IPS DF 4.7 (cell line): ENCODE measurements around the gene FANCL.
"Not testable (repeated sequence)": the region's sequence is repeated elsewhere in the genome, so short reads cannot be mapped to it uniquely, and the experiment has no call there.

Experiments used
- DNase-seq: peaks from one replicate; pipeline ENCODE4 v3.0.0-alpha.2; 2013; ENCODE audit warnings: low spot score; ENCODE audit errors: extremely low read depth

FANCL gene

DNA sequence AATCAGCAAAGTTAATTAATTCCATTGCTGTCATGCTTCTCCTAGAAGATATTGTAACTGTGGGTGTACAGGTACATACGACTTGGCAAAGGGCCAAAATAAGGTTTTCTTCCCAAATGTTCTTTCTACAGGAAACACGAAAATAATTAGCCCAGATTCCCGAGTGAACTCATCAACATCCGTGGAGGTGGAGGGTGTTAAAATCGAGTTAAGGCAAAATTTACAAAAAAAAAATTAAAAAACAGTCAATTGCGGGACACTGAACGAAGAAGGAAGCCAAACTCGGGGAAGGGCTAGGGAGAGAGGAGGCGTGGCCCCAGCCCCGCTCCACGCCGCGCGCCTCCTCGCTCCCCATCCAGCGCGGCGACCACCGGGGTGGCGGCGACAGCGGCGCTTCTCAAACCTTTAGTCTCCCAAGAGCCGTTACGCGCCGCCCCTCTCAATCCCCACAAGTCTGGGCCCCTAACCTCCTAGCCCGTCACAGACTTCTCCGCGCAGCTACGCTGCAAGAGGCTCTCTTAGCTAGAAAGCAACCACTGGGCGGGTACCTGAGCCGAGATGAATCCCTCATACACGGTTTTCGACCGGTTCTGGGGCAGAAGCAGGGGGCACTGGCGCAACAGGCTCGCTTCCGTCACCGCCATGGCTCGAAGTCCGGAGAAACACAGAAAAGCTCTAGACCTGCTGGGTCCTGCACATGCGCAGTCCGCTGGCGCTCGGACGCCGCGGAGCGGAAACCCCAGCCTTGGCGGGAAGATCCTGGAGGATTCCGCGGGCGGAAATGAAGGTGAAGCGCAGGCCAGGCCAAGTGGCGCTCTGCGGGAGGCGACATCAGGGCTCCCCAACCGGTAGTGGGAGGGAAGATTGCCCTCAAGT lies at the start of gene FANCL:
Gene FANCL, minus strand, starts transcription at position 656 of the 876 bp plus-strand sequence. Its CDS starts 12 bp downstream, at position 644.
- peak; percentile 76 for DNase-seq

DNA sequence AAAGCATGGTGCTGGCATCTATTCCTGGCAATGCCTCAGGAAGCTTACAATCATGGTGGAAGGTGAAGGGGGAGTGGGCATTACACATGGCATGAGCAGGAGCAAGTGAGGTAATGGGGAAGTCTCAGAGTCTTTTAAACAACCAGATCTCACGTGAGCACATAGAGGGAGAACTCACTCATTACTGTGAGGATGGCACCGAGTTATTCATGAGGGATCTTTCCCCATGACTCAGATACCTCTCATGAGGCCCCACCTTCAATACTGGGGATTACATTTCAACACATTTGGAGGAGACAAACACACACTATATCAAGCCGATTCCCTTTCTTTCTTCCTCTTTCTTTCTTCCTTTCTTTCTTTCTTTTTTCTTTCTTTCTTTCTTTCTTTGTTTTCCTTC lies 47.9 kb upstream of the FANCL start:
- no peak for DNase-seq

DNA sequence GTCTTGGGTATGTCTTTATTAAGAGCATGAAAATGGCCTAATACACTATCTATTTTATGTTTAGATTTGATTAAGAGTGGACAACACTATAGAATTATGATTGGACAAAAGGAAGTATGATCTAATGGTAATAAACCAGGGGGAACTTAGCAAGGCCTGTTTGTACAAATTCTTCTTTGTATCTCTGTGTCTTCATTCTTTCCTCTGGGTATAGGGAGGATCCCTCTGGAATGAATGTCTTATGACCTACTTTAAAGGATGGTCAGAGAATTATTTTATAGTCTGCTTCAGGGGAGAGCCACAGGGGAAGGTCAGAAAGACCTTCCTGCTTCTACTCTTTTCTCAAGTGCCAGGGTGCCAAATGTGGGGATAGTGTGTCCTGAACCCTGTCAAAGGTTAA lies 42.8 kb upstream of the FANCL start:
- DNase-seq: no peak

DNA sequence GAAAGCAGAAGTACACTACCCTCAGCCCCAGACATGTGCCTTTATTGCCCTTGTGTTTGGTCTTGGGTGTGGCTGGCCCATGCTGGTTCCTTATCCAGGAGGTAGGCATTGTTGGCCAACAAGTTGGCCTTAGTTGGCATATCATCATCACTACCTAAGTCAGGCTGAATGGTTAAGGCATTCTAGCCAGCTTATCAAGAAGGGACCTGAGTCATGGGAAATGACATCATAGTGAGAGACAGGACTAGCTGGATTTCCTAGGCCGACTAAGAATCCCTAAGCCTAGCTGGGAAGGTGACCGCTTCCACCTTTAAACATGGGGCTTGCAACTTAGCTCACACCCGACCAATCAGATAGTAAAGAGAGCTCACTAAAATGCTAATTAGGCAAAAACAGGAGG lies 34.0 kb upstream of the FANCL start:
- DNase-seq: not testable (repeated sequence)

DNA sequence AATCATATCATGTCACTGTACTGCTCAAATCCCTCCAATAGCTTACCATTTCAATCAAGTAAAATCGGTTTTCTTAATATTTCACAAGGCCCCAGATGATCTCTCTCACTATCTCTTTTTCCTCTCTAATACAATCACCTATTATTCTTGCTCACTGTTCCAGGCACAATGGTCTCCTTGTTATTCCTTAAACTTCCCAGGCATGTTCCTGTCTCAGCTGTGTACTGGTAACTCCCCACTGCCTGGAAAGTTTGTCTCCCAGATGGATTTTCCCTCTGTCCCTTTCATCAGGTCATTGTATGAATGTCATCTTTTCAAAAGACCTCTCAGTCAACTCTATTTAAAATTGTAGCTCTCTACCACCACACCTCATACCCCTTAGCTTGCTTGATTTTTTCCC lies 30.7 kb upstream of the FANCL start:
- DNase-seq: no peak

DNA sequence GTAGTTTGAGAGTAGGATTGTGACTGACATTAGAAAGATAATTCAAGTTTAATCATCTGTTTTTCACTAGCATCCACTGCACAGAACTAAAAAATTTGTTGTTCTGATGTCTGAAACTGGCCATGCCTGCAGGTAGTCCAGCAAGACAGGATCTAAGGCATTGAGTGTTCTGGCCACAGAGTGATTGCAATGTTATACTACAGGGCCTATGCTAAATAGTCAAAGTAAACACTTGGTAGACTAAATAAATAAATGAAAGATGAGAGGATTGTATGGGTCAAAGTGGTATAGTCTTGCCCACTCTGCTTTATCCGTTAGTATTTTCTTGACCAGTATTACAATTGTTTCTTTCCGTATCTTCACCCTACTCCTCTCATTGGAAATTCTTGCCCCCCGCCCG lies 27.6 kb upstream of the FANCL start:
- no peak for DNase-seq

DNA sequence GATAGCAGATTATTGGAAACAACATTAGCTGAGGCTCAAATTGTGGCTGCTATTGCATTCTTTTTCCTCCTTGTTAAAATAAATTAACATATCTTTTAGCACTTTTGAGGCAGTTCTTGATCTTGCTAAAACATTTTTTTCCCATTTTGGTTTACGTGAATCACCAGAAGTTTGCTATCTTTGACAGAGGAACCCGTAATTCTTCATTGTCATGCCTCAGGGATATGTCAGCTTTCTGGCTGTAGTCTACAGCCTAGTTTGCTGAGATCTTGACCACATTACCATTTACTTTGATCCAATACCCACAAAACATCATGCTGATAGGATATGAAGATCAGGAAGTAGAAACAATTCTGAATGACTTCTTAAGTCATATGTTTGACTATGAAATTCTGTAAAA lies 25.1 kb upstream of the FANCL start:
- DNase-seq: no peak

DNA sequence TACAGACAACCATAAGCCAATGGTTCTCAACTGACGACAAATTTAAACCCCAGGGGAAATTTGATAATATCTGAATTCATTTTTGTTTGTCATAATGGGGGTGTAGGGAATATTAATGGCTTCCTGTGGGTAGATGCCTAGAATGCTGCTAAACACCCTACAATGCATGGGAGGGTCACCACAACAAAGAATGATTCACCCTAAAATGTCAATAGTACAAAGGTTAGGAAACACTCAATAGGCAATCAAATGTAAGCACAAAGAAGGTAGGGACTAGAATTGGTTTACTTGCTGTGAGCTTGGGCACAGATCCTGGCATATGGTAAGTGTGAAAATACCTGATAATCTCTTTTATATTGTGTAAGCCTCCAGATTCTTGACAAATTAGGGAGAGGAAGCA lies 20.1 kb upstream of the FANCL start:
- DNase-seq: no peak

DNA sequence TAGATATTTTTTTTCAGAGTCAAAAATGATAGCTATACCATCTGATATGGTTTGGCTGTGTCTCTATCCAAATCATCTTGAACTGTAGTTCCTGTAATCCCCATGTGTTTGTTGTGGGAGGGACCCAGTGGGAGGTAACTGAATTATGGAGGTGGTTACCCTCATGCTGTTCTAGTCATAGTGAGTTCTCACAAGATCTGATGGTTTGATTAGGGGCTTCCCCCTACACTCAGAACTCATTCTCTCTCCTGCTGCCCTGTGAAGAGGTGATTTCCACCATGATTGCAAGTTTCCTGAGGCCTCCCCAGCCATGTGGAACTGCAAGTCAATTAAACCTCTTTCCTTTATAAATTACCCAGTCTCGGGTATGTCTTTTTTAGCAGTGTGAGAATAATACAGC lies 17.3 kb upstream of the FANCL start:
- DNase-seq: not testable (repeated sequence)

DNA sequence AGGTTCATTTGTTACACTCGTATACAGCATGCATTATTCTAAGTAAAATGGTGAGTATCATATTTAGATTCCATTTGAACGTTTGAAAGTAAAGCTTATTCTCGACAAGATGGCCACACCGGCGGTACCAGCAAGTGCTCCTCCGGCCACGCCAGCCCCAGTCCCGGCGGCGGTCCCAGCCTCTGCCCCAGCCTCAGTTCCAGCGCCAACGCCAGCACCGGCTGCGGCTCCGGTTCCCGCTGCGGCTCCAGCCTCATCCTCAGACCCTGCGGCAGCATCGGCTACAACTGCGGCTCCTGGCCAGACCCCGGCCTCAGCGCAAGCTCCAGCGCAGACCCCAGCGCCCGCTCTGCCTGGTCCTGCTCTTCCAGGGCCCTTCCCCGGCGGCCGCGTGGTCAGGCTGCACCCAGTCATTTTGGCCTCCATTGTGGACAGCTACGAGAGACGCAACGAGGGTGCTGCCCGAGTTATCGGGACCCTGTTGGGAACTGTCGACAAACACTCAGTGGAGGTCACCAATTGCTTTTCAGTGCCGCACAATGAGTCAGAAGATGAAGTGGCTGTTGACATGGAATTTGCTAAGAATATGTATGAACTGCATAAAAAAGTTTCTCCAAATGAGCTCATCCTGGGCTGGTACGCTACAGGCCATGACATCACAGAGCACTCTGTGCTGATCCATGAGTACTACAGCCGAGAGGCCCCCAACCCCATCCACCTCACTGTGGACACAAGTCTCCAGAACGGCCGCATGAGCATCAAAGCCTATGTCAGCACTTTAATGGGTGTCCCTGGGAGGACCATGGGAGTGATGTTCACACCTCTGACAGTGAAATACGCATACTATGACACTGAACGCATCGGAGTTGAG lies 10.4 kb upstream of the FANCL start:
- not testable (repeated sequence) for DNase-seq

DNA sequence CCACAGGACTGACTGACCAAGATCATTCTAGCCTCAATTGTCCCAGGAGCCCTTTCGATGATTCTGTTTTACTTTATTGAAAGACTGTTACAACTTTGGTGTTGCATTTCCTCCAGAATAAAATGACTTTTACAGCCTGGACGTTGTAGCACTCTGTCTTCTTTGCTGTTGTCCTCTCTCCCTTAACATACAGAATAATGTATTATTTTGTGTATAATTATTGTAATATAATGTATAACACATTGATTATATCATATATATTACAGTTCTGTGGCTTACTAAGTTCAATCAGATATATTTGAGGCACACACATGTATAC lies 380 bp upstream of the FANCL start:
- DNase-seq: no peak

DNA sequence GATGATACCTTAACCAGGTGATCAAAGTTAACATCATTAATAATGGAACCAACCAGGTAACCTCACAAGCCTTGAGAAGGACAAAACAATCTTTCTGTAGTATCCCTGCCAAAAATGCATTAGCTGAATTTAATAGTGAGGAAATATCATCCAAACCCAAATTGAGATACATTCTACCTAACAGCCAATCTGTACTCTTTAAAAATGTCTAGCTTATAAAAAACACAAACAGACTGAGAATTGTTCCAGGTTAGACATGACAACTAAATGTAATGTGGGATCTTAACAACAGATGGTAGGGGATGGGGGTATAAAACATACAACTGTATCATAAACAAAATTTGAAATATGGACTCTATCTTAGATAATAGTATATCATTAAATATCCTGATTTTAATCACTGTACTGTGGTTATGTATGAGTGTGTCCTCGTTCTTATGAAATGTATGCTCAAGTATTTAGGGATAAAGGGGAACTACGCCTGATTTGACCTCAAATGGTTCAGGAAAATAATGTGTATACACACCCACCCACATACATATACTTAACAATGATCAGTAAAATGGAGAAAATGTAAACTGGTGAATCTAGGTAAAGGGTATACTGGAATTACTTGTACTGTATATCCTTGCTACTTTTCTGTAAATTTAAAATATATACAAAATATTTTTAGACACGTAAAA lies 1.7 kb downstream of the FANCL start:
- no peak for DNase-seq

DNA sequence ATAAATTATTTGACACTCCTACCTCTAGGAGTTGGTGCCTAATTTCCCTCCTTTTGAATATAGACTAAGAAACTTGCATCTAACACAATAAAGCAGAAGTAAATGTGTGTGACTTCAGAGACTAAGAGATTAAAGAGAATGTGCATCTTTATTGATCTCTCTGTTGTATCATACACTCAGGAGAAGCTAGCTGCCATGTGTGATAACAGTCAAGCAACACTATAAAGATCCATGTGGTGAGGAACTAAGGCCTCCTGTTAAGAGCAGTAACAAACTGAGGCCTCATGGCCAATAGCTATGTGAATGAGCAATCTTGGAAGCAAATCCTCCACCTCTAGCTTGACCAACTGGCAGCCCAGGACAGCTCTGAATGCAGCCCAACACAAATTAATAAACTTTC lies 3.4 kb downstream of the FANCL start:
- DNase-seq: no peak

DNA sequence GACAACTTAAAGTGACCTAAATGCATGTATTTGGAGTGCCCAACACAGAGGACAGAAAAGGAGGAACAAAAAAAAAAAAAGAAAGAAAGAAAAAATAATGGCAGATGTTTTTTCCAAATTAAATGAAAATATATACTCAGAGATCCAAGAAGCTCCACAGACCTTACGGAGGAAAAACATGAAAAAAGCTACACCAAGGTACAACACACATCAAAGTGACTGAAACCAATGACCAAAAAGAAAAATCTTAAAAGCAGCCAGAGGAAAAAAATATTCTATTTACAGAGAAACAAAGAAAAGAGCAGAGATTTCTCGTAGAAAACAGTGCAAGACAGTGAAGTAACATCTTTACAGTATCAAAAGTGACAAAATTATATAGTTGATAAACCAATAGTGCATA lies 5.1 kb downstream of the FANCL start:
- no peak for DNase-seq

DNA sequence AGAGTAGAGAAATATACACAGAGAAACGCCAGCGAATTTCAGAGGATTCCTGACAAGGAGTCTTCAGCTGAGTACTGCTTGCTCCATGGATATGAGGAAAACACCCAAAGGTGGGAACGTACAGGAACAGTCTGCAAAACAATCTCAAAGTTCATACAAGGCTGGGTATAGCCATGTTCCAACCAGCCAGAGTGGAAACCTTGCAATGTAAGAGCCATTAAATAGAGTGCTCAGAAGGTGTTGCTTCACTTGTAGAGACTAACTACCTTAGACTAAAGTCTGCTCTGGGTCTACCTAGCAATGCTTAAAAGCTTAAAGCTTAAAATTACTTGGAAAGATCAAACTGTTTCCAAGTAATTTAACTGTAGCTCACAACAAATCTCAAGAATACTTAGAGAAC lies 6.0 kb downstream of the FANCL start:
- DNase-seq: no peak

DNA sequence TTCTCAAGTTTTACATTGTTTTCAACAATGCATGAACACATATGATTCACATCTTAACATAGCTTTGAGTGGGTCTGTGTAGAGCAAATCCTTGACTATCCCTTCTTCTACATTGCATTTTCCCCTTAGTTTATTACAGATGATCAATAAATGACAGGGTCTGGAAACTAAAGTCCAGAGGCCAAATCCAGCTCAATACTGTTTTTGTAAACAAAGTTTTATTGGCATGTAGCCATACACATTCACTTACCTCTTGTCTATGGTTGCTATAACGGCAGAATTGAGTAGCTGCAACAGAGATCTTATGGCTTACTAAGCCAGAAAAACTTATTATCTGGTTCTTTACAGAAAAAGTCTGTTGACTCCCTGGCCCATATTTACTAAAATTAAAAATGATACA lies 12.8 kb downstream of the FANCL start:
- no peak for DNase-seq

DNA sequence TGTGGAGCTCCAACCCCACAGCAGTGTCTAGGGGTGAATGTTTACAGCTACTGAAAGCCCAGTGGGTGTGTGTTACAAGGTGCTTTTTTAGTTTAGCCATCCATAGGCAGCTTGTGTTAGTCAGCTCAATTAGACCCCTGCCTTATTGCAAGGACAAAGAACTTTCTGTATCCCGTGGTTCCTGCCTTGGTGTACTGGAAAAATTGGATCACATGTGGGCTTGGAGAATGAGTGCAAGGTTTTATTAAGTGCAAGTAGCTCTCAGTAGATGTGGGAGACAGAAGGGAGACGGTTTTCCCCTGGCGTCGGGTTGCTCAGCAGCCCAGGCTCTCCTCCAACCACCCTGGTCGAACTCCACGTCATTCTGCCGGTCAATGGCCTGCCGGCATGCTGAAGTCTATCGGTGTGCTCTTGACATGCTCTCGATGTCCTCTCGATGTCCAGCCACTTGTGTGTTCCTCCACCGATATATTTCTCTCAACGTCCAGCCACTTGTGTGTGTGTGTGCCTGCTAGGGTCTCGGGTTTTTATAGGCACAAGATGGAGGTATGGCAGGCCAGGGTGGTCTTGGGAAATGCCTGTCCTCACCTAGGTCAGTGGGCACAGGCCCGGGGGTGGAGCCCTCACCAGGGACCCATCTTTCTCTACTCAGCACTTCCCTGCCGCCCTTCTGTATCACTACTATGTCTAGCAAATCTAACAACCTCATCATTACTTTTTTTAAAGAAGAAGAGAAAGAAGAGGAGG lies 13.8 kb downstream of the FANCL start:
- DNase-seq: no peak

DNA sequence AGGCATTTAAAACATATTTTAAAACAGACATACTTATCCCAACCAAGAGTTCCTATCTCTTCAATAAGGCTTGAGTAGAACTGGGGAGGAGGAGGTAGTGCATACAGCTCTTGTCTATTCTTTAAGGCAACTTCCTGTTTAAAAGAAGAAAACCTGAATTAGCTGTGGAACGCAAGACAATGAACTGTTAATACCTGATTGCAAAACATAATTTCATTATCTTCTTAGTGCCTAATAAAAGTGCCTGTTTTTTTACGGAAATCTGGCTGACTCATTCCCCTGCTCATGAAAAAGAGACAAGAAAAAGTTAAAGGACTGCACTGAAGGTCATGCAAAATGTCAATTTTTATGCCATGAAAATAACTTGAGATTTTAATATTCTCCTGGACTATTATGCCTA lies 19.2 kb downstream of the FANCL start:
- no peak for DNase-seq

DNA sequence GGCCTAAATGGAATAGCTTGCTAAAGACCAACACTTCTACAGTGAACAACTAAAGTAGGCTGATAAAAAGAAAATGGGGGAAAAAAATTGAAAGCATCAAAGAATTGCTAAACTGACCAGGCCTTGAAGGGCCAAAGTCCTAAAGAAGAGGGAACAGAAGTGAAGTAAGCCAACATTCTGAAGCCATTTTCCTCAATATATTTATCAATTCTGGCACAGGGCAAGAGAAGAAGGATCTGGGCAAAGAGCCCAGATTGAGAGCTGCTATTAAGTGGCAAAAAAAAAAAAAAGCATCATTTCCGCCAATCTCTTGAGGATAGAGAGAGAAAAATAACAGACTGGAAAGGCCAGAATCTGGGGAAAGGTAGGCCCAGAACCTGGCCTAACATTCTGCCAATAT lies 25.7 kb downstream of the FANCL start:
- DNase-seq: no peak

DNA sequence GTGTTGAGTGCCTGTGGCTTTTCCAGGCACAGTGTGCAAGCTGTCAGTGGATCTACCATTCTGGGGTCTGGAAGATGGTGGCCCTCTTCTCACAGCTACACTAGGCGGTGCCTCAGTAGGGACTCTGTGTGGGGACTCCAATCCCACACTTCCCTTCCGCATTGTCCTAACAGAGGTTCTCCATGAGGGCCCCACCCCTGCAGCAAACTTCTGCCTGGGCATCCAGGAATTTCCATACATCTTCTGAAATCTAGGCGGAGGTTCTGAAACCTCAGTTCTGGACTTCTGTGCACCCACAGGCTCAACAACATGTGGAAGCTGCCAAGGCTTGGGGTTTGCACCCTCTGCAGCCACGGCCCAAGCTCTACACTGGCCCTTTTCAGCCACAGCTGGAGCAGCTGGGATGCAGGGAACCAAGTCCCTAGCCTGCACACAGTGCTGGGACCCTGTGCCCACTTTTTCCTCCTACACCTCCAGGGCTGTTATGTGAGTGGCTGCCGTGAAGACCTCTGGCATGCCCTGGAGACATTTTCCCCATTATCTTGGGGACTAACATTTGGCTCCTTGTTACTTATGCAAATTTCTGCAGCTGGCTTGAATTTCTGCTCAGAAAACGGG lies 30.1 kb downstream of the FANCL start:
- DNase-seq: not testable (repeated sequence)

DNA sequence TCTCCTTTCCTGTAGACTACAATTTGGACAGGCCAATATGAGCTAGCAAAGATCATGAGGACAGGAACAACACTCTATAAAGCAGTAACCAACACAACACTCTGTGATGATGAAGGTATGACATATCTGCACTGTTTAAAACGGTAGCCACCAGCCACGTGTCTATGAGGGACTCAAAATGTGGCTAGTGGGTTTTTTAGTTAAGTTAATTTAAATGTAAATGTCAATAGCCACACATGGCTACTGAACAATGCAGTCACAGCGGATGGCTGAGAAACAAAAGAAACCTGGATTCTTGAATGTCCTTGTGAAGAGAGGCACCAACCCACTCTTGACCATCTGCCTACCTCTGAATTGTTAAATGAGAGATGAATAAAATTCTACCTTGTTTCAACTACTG lies 33.9 kb downstream of the FANCL start:
- DNase-seq: peak; percentile 28
